WI38 (cell line): ENCODE results near the gene PURB.

ENCODE experiments used
- H3K4me3 ChIP-seq: 2 replicates; pipeline ENCODE4 v1.5.1; 2011; ENCODE audit warnings: low read depth, mild to moderate bottlenecking, control low read depth, low read length
- CTCF ChIP-seq: IDR thresholded peaks from 2 replicates; pipeline ENCODE4 v1.5.1; 2012; ENCODE audit warnings: low read depth, mild to moderate bottlenecking, control low read depth, low read length

The PURB gene

GRCh38 chr7:44905002-44905635, 19.8 kb upstream of the PURB start:
- no peak overlapping the region for H3K4me3 ChIP-seq
- TF ChIP-seq CTCF: no peak

- no peak overlapping the region for H3K4me3 ChIP-seq
- no peak for TF ChIP-seq CTCF
Observed at GRCh38 chr7:44899443-44899842, 14.1 kb upstream of the PURB start.

GRCh38 chr7:44898039-44898438, 12.7 kb upstream of the PURB start:
- H3K4me3 ChIP-seq: no peak overlapping the region
- TF ChIP-seq CTCF: no peak

GRCh38 chr7:44897309-44897708, 12.0 kb upstream of the PURB start:
- no peak overlapping the region for H3K4me3 ChIP-seq
- no peak for TF ChIP-seq CTCF

- no peak for TF ChIP-seq CTCF
- no peak overlapping the region for H3K4me3 ChIP-seq
Observed at GRCh38 chr7:44894888-44895580, 9.7 kb upstream of the PURB start.

- TF ChIP-seq CTCF: no peak
- no peak overlapping the region for H3K4me3 ChIP-seq
Observed at GRCh38 chr7:44893710-44894234, 8.4 kb upstream of the PURB start.

- no peak for TF ChIP-seq CTCF
- no peak overlapping the region for H3K4me3 ChIP-seq
Observed at GRCh38 chr7:44891791-44892190, 6.5 kb upstream of the PURB start.
